ENCODE measurements around the gene GPBP1L1.
A peak's percentile ranks its signal among the peaks of the same experiment; 100 is the strongest.
"Not testable (repeated sequence)": the region's sequence is repeated elsewhere in the genome, so short reads cannot be mapped to it uniquely, and the experiment has no call there.

Gene GPBP1L1

DNA sequence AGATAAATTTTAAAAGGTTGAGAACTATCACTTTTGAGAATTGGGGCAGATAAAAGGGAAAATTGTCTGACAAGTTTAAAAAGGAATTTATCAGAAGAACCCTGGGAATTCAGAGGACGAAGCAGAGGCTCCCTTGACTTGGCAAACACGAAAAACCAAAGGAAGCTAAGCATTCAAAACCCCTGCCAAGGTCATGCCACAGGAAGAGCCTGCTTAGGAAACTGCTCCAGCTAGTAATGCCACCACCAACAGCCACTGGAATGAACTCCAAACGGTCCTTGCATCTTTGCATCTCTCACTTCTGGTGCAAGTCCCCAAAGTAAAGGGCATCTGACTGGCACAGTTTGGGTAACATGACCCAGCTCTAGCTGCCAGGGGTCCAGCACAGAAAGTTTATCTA lies 7.2 kb downstream of the GPBP1L1 start:
- no peak for DNase-seq

DNA sequence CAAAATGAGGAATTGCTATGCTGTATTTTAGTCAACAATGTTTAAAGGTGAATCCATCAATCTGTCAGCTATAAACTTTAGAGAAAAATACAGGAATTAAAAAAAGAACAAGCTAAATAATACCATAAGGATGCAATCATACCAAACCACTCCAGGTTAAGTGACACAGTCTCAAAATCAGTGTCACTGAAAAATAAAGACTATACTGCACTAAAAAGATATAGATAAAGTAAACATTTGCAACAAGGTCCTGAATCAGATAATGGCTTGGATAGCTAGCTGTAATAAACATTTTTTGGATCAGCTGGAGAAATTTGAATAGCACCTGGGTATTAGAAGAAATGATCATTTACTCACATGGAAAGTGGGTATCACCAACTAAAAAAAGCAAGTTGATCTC lies 7.8 kb downstream of the GPBP1L1 start:
- no peak for DNase-seq

DNA sequence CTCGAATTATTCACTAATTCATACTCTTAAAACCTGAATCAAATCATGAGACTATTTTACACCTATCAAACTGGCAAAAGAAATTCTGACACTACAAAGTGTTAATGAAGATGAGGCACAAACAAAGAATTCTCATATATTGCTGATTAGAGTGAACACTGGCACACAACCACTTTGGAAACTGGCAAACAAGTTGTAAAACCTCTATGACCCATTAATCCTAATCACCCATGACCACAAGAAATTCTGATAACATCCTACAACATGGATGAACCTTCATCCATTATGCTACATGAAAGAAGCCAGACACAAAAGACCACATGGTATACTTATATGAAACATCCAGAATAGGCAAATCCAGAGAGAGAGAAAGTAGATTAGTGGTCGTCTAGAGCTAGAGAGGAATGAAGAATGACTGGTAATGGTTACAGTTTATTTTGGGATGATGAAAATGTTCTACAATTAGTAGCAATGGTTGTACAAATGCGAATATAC lies 8.5 kb downstream of the GPBP1L1 start:
- DNase-seq = no peak

DNA sequence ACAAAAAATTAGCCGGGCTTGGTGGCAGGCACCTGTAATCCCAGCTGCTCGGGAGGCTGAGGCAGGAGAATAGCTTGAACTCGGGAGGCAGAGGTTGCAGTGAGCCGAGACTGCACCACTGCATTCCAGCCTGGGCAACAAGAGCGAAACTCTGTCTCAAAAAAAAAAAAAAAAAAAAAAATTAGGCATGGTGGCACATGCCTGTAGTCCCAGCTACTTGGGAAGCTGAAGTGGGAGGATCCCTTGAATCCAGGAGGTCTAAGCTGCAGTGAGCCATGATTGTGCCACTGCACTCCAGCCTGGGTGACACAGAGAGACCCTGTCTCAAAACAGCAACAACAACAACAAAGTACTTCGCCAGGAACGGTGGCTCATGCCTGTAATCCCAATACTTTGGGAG lies 9.8 kb downstream of the GPBP1L1 start:
- DNase-seq = not testable (repeated sequence)

GRCh38 chr1:45674478-45674877 lies 11.9 kb downstream of the GPBP1L1 start:
- DNase-seq = no peak

DNA sequence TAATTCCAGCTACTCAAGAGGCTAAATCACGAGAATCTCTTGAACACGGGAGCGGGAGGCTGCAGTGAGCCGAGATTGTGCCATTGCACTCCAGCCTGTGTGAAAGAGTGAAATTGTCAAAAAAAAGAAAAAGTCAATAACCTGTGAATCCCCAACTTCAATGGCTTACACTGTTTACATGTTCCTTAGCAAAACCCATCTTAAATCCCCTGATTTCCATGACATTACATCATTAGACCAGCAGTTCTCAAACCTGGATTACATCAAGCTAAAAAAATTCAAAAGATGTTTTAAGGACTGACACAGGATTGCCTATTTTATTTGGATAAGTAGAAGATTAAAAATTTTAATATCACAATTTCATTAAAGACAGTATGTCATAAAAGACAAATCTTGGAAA lies 12.4 kb downstream of the GPBP1L1 start:
- DNase-seq = no peak

- no peak for DNase-seq
Measured at GRCh38 chr1:45669859-45670655, 16.3 kb downstream of the GPBP1L1 start.

GRCh38 chr1:45669379-45669778 lies 17.0 kb downstream of the GPBP1L1 start:
- no peak for DNase-seq

GRCh38 chr1:45668526-45668925 lies 17.8 kb downstream of the GPBP1L1 start:
- no peak for DNase-seq

- no peak for DNase-seq
Measured at GRCh38 chr1:45667321-45668111, 18.8 kb downstream of the GPBP1L1 start.

GRCh38 chr1:45666836-45667235 lies 19.5 kb downstream of the GPBP1L1 start:
- DNase-seq = no peak

DNA sequence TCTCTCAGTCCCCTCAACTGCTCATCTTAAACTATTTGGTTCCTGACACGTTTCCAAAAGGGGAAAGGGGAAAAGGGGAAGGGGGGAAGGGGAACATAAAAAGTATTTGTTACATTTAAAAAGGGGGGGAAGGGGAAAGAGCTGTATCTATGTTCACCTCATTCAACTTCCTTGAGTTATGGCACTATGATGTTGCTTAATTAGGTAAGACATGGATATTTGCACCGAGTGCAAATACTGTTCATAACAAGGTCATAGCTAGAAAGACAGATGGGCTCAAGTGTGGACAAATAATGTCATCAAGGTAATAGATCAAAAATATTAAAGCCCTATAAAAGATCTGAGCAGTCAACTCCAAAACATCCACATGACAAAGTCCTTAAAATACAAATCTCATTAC lies 26.0 kb downstream of the GPBP1L1 start:
- no peak for DNase-seq

DNA sequence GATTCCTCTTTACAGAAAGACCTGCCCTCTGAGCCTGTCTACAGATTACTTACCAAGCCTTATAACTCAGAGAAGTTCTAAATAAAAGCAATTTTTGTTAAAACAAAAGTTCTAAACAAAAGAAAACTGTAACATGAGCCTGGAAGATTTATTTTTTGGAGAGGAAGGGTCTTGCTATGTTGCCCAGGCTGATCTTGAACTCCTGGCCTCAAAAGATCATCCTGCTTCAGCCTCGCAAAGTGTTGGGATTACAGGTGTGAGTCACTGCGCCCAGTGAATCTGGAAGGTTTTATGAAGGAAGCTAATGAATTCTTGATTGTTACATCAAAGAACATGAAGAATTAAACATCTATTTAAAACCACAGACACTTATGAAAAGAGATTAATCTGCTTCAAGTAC lies 27.1 kb downstream of the GPBP1L1 start:
- no peak for DNase-seq

DNA sequence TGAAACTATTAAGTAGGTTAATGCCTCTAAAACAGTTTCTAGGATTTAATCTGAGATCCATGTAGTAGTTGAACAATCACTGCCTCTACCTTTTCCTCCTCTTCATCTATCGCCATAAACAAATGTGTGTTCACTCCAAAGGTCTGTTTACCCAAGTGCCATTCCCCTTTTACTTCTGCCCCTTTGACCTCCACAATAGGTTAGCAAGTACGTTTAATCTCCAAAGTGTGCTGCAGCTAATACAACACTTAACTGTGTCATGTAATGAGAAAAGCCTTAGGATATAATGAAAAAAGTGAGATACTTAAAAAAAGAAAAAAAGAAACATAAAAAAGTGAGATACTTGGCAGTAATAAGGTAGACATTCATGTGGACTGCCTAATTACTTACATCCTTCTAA lies 28.2 kb downstream of the GPBP1L1 start:
- no peak for DNase-seq

GRCh38 chr1:45656573-45657226 lies 29.6 kb downstream of the GPBP1L1 start:
- DNase-seq = no peak

DNA sequence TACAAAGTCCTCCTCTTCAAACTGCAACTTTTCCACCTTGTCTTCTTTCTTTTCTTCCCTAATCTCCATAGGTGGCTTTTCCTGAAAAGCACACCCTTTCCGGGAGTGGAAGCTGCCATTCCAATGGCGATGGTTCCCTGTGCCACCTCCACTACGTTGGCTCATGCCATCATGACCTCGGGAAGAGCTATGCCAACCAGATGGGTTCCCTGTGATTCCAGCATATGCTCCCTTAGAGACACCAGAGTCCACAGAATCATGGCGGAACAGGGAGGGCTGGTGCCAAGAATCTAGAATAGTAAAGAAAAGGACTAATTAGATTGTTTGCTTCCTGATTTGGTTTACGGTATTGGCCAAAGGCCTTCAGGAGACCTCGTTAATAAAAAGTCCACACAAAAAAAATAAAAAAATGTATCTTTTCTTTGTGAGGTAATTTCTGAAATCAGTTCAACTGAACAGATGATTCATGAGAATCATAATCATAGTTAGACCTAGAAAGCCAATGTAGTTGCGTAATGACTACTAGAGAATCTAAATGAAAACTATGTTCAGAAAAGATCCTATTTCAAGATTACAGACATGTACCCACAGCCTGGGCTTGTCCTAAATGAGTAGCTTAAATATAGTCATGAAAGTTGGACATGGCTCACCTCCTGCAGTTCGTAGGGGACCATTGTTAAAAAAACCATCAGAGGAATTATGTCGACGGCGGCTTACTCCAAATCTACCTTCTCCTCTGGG lies 31.6 kb downstream of the GPBP1L1 start:
- DNase-seq = no peak

DNA sequence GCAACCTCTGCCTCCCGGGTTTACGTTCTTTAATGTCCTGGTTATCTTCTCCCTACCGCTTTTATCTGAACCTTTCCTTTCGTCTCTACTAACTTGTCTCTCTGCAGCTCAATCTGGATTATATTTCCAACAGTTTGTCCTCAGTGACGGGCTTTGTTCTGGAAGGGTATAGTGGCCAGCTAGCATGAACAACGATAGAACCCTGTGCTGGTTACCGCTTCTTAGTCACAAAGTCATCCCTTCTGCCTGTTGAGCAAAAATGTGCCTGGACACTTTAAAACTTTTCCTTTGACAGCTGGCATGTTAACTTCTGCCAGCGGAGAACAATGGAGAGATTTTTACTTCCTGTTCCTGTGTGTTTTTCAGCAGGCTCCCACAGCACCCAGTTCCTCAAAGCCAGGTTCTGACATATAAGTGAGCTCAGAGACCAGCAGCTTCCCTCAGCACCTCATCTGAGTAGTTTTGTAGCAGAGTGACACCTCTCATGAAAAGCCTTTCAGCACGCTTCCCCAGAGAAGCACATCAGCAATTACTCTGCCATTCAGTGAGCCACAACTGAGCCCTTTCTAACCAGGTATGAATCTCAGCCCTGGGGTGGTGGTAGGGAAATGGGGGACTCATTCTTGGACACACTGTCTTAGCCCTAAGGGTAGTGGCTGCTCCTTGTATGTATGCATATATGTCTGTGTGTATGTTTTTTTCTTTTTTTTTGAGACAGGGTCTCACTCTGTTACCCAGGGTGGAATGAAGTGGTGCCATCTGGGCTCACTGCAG lies 38.9 kb downstream of the GPBP1L1 start:
- DNase-seq = peak; percentile 74 to 81 (median 78)

- DNase-seq = peak in 2 of 3 donors; percentile 31 to 32
Measured at GRCh38 chr1:45644661-45645060, 41.7 kb downstream of the GPBP1L1 start.

- no peak for DNase-seq
Measured at GRCh38 chr1:45643978-45644377, 42.4 kb downstream of the GPBP1L1 start.

- no peak for DNase-seq
Measured at GRCh38 chr1:45643321-45643720, 43.0 kb downstream of the GPBP1L1 start.

DNA sequence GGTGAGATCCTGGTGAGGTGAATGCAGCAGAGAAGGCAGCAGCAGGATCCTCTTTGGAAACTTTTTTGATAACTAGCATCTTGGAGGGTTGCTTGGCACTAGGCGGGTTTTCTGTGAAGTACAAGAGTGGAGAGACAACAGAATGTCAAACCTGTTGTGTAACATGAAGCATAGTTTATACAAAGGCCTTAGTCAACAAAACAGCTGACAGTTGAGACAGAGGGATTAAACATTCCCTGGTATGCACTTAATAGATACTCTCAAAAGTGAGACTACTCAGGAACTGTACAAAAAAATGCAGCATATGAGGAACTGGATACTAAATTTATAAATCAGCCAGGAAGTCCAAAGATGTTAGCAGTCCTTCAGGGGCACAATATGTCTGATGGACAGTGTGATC lies 46.0 kb downstream of the GPBP1L1 start:
- DNase-seq = no peak

DNA sequence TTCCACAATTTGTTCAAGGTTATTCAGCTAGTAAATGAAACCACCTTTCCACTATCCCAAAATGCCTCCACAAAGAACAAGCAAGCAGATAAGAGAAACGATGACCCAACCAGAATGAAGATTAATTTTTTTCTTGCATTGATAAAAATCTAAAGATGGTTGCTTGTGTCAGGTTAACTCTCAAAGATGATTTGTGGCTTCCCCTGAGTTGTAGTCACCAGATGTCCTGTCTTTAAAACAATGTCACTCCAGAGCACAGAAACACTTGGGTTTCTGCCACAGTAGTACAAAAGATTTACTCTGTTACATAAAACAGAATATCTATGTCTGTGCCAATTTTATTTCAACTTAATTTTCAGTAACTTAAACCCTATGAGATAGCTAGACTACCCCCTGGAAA lies 51.1 kb downstream of the GPBP1L1 start:
- no peak for DNase-seq

Data from suppressor macrophage treated with lipopolysaccharide for 1 hour (primary cell).